GM23248 (cell line): ENCODE data around the gene ZBTB12. TPM values are rescaled to one million over a fixed set of nuclear protein-coding genes. Genes with fewer than 3 reads are reported as not detected.

Source experiments
- DNase-seq: peaks from one replicate; pipeline ENCODE4 v3.0.0-alpha.2; 2015
- H2AFZ ChIP-seq: fragments of 200-600 bp; sonication (generic); 2 replicates; pipeline ENCODE4 v1.6.1; 2016; ENCODE audit warnings: antibody characterized with exemption
- H3F3A ChIP-seq: fragments of 200-600 bp; sonication (generic); 2 replicates; pipeline ENCODE4 v1.6.1; 2016; ENCODE audit warnings: mild to moderate bottlenecking, antibody characterized with exemption, mixed run types; ENCODE audit not compliant: insufficient read depth
- H3K27ac ChIP-seq: fragments of 200-600 bp; sonication (generic); 2 replicates; pipeline ENCODE4 v1.5.1; 2016; ENCODE audit warnings: mild to moderate bottlenecking
- H3K27me3 ChIP-seq: fragments of 200-600 bp; sonication (generic); replicated peaks from 2 replicates; pipeline ENCODE4 v1.6.1; 2016; ENCODE audit warnings: mild to moderate bottlenecking; ENCODE audit not compliant: insufficient read depth
- H3K36me3 ChIP-seq: fragments of 200-600 bp; sonication (generic); 2 replicates; pipeline ENCODE4 v1.6.1; 2016; ENCODE audit warnings: low read depth, mild to moderate bottlenecking
- H3K4me1 ChIP-seq: fragments of 200-600 bp; sonication (generic); 2 replicates; pipeline ENCODE4 v1.6.1; 2016; ENCODE audit warnings: mild to moderate bottlenecking; ENCODE audit not compliant: insufficient read depth
- H3K4me2 ChIP-seq: fragments of 200-600 bp; sonication (generic); one replicate; pipeline ENCODE4 v1.6.1; 2016; ENCODE audit warnings: mild to moderate bottlenecking; ENCODE audit not compliant: unreplicated experiment
- H3K4me3 ChIP-seq: fragments of 200-600 bp; sonication (generic); 2 replicates; pipeline ENCODE4 v1.5.1; 2016; ENCODE audit warnings: mild to moderate bottlenecking
- H3K79me2 ChIP-seq: fragments of 200-600 bp; sonication (generic); 2 replicates; pipeline ENCODE4 v1.6.1; 2016; ENCODE audit warnings: mild to moderate bottlenecking; ENCODE audit not compliant: insufficient read depth
- H3K9ac ChIP-seq: fragments of 200-600 bp; sonication (generic); 2 replicates; pipeline ENCODE4 v1.6.1; 2016; ENCODE audit warnings: mild to moderate bottlenecking
- H3K9me2 ChIP-seq: fragments of 200-600 bp; sonication (generic); 2 replicates; pipeline ENCODE4 v1.6.1; 2016; ENCODE audit warnings: mixed run types, mild to moderate bottlenecking, moderate library complexity; ENCODE audit not compliant: insufficient read depth
- H3K9me3 ChIP-seq: fragments of 200-600 bp; sonication (generic); one replicate; pipeline ENCODE4 v1.6.1; 2017; ENCODE audit warnings: low read depth
- H4K20me1 ChIP-seq: fragments of 200-600 bp; sonication (generic); 2 replicates; pipeline ENCODE4 v1.6.0; 2016; ENCODE audit not compliant: insufficient read depth
- EZH2 ChIP-seq: fragments of 200-600 bp; sonication (generic); IDR thresholded peaks from 2 replicates; pipeline ENCODE4 v1.6.1; 2018; ENCODE audit warnings: antibody characterized with exemption, mild to moderate bottlenecking; ENCODE audit not compliant: insufficient read depth, poor library complexity, severe bottlenecking
- EZH2phosphoT487 ChIP-seq: fragments of 200-600 bp; sonication (generic); IDR thresholded peaks from 2 replicates; pipeline ENCODE4 v1.6.1; 2018; ENCODE audit warnings: antibody characterized with exemption, moderate library complexity, mild to moderate bottlenecking, low read depth; ENCODE audit not compliant: insufficient read depth
- WGBS, 2 experiments: methylation state at CpG; one replicate each; pipeline ENCODE4 v1.1.6; 2015 to 2017; ENCODE audit warnings: low lambda C conversion rate in 2 of 2, low coverage in 1 of 2; ENCODE audit errors: missing lambda C conversion rate in 2 of 2; 5-methylcytosine and 5-hydroxymethylcytosine counted together
- in situ Hi-C: fragments of 300-500 bp; cut with MboI; formaldehyde crosslinking; loops from 2 replicates; pipeline ENCODE4 v1.15.0; 2020
- polyA plus RNA-seq: library from polyadenylated mRNA; unstranded; fragments of >200 nt; fragmentation: Nextera tagmentation; extraction: Ambion mirVana; gene quantifications from 2 replicates; pipeline ENCODE4 v1.2.1, GENCODE V29; 2016
- total RNA-seq: library from RNA; depleted of rRNA; stranded (reverse); fragments of >200 nt; shearing (Covaris generic); gene quantifications from 2 replicates; pipeline ENCODE4 v1.2.3, GENCODE V29; 2014

The ZBTB12 gene
- total and polyA plus RNA-seq, 2 experiments from 2014 or later = 6.1 TPM; not detected in 1

DNA sequence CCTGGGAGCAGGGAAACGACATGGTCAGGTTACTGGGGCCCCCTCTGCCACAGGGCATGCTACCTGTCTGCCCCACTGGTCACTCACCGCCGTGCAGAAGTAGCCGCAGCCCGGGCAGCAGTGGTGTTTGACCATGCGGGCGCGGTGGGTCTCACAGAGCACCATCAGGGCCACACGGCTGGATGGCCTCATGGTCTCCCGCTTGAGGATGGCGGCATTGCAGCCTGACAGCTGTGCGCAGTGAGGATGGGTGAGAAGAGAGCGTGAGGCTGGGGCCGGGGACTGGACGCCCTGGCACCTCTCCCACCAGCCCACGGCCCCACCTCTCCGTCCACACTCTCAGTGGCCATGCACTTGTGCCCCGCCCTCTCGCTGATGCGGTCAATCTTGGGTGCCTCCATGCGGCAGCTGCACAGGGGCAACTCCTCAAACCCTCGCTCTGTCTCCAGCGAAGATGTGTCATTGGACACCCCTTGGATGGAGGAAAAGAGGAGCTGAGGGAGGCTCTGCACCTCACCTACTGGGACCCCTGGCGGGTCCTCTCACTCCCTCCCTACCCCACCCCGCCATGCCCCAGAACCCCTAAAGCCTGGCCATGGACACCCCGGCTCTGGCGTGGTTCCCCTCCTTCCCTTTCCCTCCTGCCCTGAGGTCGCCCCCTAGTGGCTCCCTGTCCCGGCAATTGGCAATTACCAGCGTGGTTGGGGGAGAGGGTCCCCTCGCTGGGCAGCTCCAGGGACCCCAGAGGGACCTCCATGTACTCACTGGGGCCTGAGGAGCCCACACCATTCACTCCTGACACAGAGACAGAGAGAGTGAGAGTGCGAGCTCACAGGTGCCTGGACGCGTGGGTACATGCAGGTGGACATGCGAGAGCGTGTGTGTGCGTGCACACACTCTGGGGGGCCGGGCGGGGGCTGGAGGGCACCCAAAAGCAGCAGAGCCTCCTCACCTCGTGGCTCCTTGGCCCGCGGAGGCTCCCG lies 13.3 kb downstream of the ZBTB12 start:
- H3K9me3 ChIP-seq = no peaks in the 10 kb centered on the region
- H2AFZ ChIP-seq = no peak overlapping the region
- no peak overlapping the region for H3K9ac ChIP-seq
- in situ Hi-C loops = no loop called here
- TF ChIP-seq EZH2 (no peak), EZH2phosphoT487 (no peak)
- 77 to 81% methylated on average over 31 to 42 of the region's 43 CpGs for WGBS, 2 experiments
- no peaks in the 10 kb centered on the region for H3K4me1 ChIP-seq
- H3K27me3 ChIP-seq = no peaks in the 10 kb centered on the region
- no peak overlapping the region for H3K27ac ChIP-seq
- H3K36me3 ChIP-seq = peaks cover 12% of the 10 kb centered on the region; the same call in 1 of the 2 replicates
- no peaks in the 10 kb centered on the region for H3K79me2 ChIP-seq
- DNase-seq = peak; percentile 40
- no peaks in the 10 kb centered on the region for H4K20me1 ChIP-seq
- no peak overlapping the region for H3K4me2 ChIP-seq
- H3F3A ChIP-seq = no peaks in the 10 kb centered on the region
- no peak overlapping the region for H3K4me3 ChIP-seq
- H3K9me2 ChIP-seq = no peaks in the 10 kb centered on the region

DNA sequence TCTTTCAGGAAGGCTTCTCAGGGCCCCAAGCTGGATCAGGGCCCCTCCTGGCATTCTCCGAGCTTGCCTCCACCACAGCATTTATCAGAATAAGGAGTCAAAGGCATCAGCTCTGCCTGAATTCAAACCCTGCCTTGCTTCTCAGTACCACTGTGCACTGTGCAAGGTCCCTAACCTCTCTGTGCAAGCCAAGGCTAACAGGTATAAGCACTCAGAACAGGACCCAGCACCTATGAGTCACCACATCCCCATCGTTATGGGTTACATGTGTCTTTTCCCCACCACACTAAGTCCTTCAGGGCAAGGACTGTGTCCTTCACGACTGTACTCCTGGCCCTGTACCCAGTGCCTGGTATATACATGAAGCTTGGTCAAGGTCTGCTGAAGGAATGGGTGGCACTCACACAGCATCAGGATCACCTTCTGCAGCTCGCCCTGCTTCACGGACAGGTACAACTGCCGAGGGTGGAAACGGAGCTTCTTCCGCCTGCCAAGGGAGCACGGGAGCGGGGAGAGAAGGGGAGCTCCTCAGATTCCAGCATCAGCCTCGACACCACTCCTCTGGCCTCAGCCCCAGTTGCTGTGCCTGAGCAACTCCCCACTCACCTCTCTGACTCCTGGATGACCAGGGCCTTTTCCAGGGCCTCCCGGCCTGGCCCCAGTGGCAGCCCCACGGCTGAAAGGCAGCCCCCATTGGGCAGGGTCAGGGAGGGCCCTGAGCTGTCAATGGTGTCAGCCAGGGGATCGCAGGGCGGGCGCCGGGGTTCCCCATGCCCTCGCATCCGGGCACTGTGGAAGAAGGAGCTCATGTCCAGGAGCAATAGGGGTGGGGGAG lies 14.5 kb downstream of the ZBTB12 start:
- H4K20me1 ChIP-seq = no peaks in the 10 kb centered on the region
- H3K36me3 ChIP-seq = peaks cover 6% of the 10 kb centered on the region; the same call in 1 of the 2 replicates
- no peaks in the 10 kb centered on the region for H3K79me2 ChIP-seq
- no peaks in the 10 kb centered on the region for H3K9me3 ChIP-seq
- no peak overlapping the region for H3K4me2 ChIP-seq
- H3K4me3 ChIP-seq = no peak overlapping the region
- TF ChIP-seq EZH2 = no peak
- TF ChIP-seq EZH2phosphoT487 = no peak
- no peaks in the 10 kb centered on the region for H3K27me3 ChIP-seq
- no peaks in the 10 kb centered on the region for H3K4me1 ChIP-seq
- in situ Hi-C loops = no loop called here
- H2AFZ ChIP-seq = no peak overlapping the region
- H3K27ac ChIP-seq = no peak overlapping the region
- no peaks in the 10 kb centered on the region for H3K9me2 ChIP-seq
- WGBS, 2 experiments = 91% methylated on average over 17 to 19 of the region's 19 CpGs
- no peak for DNase-seq
- no peaks in the 10 kb centered on the region for H3F3A ChIP-seq
- H3K9ac ChIP-seq = no peak overlapping the region

DNA sequence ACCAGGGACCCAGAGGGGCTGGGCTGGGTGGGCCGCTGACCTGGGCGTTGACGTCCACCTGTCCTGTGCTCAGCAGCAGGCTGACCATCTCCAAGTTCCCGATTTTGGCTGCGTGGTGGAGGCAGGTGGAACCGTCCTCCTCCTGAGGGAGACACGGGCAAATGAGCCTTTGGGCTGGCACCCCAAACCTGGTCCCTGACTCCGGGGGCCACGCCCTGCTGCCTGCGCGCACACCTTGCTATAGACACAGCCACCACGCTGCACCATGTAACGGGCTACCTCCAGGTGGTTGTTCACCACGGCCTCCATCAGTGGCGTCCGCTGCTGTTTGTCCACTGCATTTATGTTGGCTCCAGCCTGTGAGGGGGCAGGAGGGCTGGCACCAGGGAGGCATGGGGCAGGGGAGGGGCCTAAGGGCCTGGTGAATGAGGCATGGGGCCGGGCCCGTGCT lies 15.3 kb downstream of the ZBTB12 start:
- no peaks in the 10 kb centered on the region for H3K4me1 ChIP-seq
- no peaks in the 10 kb centered on the region for H3K79me2 ChIP-seq
- H2AFZ ChIP-seq = no peak overlapping the region
- no peak for TF ChIP-seq EZH2
- no peak for TF ChIP-seq EZH2phosphoT487
- H3K36me3 ChIP-seq = peaks cover 6% of the 10 kb centered on the region; the same call in 1 of the 2 replicates
- no peaks in the 10 kb centered on the region for H3K27me3 ChIP-seq
- no peaks in the 10 kb centered on the region for H4K20me1 ChIP-seq
- H3K4me2 ChIP-seq = no peak overlapping the region
- H3K4me3 ChIP-seq = no peak overlapping the region
- H3K9me3 ChIP-seq = no peaks in the 10 kb centered on the region
- no peaks in the 10 kb centered on the region for H3F3A ChIP-seq
- in situ Hi-C loops = no loop called here
- no peak overlapping the region for H3K27ac ChIP-seq
- H3K9me2 ChIP-seq = no peaks in the 10 kb centered on the region
- 90 to 92% methylated on average over 11 to 18 of the region's 18 CpGs for WGBS, 2 experiments
- H3K9ac ChIP-seq = no peak overlapping the region
- no peak for DNase-seq

DNA sequence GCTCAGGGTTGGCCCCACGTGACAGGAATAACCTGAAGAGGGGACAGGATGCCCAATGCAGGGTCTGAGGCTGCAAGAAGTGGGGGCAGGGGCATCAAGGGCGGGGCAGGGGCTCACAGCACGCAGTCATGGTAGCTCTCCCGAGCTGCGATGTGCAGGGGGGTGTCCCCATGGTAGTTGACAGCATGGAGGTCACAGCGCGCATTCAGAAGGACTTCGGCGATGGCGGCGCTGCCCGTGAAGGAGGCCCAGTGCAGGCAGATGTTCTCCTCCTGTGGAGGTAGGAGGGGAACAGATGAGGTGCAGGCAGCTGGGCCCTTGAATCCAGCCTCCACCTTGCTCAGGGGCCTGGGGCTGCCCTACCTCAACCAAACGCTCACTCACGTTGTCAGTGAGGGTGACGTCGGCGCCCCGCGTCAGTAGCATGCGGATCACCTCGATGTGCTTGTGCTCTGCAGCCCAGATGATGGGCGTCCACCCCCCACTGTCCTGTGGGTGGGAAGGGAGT lies 17.3 kb downstream of the ZBTB12 start:
- Histone ChIP-seq H3K27ac (no peak overlapping the region), H2AFZ (no peak overlapping the region), H3K4me2 (no peak overlapping the region), H3F3A (no peaks in the 10 kb centered on the region), H3K9ac (no peak overlapping the region), H4K20me1 (no peaks in the 10 kb centered on the region), H3K27me3 (no peaks in the 10 kb centered on the region), H3K9me2 (no peaks in the 10 kb centered on the region), H3K9me3 (no peaks in the 10 kb centered on the region), H3K79me2 (no peaks in the 10 kb centered on the region), H3K36me3 (no peaks in the 10 kb centered on the region; the same call in 1 of the 2 replicates), H3K4me3 (no peak overlapping the region), H3K4me1 (no peaks in the 10 kb centered on the region)
- 91 to 94% methylated on average over 17 to 22 of the region's 22 CpGs for WGBS, 2 experiments
- no peak for DNase-seq
- TF ChIP-seq EZH2phosphoT487 (no peak), EZH2 (no peak)
- in situ Hi-C loops = no loop called here
